CD4-positive, alpha-beta T cell treated with Interleukin-15 for 1 hour (primary cell): ENCODE results near the gene TMEM176B.
A peak's percentile ranks its signal among the peaks of the same experiment; 100 is the strongest.
"Not testable (repeated sequence)": the region's sequence is repeated elsewhere in the genome, so short reads cannot be mapped to it uniquely, and the experiment has no call there.

Experiments used
- DNase-seq: peaks from one replicate; pipeline ENCODE4 v3.0.0-alpha.2; 2020

The TMEM176B gene

DNA sequence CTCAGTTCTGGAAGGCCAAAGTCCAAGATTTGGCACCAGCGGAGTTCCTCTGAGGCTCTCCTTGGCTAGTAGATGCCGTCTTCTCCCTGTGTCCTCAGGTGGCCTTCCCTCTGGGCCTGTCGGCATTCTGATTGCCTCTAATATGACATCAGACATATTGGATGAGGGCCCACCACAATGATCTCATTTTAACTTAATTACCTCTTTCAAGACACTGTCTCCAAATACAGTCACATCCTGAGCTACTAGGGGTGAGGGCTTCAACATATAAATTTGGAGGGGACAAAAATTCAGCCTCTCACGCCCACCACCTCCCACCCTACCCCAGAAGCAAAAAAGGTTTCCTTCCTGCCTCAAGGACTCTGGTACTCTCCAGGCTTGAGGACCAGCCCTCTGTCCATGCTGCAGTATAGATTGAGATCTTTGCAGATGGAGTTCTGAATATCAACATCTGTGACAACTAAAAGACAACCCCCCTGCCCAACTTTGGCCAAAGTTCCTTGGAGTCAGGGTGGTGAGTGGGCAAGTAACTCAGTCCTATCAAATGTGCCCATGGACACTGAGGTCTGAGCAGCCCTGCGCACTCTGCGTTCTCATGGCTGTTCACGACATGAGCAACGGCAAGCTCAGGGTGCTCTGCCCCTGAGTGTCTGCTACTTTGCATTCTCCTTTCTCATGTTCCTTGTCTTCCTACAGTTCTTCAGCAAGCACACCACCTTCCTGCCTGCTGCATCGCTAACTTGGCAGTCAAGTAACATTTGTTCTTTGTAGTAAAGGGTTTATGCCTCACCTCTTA, 11.5 kb downstream of the TMEM176B start:
- DNase-seq, result no peak

DNA sequence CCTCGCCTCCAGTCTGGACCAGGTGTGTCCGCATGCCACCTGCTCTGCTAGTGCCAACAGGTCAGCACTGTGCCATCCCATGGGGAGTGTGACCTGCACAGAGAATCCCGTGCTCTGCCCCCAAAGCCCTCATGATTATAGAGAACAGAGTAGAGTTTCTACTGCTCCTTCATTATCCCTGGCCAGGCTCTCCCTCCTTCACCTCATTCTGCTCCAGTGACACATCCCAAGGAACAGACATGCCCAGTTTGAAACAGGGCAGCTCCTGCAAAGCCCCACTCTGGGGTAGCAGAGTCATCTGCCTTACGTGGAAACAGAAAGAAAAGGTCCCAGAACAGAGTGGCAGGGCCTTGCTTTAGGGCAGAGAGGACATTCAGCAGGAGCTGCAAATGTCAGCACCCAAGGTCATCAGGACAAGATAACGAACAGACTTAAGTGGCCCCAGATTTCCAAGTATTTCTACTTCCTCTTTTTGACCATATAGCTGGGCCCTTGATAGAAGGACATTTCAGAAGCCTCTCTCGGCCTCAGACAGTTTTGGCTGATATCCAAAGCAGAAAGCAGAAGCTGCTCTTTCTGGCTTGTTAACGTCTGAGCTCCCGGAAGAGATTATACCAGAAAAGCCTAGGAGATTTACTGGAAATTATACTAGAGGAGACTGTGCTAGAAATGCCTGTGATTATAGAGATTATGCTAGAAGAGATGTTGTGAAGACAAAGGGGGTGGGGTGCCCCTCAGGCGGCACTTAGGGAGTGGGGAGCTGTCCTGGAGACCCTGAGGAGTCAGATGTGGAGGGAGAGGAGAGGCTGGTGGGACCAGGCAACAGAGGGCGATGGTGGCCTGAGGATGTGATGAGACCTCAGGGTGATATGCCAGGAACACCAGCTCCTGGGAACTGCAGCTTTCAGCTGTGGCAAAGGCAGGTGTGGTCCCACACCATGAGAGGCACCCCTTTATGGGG, 12.6 kb downstream of the TMEM176B start:
- DNase-seq, result peak; percentile 52

DNA sequence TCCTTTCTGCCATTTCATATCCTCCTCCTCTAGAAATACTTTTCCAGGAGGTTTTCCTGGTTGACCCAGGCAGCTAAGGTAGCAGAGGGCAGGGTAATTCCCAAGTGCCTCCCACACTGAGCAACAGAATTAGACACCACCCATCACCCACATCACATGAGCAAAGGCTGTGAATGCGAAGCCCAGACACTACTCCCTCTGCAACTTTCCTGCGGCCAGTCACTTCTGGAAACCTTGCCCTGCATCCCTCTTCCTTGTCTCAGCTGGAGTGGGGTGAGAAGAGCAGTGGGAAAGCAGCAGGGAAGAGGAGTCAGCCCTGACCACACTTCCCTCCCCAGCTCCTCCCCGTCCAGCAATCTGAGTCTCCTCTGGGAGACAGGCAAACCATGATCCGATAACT, 15.2 kb downstream of the TMEM176B start:
- DNase-seq, result no peak

DNA sequence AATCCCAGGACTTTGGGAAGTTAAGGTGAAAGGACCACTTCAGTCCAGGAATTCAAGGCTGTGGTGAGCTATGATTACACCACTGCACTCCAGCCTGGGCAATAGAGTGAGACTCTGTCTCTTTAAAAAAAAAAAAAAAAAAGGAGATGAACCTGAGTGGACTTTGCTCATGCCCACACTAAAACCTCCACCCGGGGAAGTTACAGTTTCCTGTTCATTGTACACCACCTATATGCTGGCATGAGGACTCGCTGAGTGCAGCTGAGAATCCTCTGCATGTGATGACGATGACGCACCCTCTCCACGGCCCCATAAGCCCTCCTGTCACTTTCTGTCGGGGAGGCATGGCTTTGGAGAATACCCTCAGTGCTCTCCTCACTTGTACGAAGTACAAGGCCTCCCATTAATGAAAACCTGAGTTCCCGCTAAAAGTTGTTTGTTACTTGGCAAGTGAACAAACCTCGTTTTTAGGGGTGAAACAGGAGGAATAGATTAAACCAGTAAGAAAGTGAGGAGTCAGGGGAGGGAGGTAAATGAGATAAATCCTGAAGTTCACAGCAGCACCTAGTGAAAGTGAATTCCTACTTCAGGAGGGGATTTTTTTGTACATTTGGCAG, 15.9 kb downstream of the TMEM176B start:
- DNase-seq, result peak; percentile 52

DNA sequence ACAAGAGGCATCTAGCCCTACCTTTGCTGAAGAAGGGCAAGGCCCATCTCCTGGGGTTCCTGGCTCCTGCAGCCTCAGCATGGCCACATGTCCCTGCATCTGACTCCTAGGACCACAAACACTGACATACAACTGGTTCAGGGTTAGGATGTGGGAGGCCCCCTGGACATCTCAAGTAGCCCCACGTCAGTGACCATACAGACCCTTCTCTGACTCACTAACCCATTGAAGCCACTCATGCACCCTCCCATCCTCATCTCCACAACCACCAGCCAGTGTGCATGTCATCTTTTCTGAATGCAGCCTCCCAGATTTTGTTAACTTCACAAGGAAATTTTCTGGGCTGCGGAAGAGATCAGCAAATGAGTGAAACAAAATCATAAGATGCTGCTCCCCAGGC, 18.2 kb downstream of the TMEM176B start:
- DNase-seq, result no peak

DNA sequence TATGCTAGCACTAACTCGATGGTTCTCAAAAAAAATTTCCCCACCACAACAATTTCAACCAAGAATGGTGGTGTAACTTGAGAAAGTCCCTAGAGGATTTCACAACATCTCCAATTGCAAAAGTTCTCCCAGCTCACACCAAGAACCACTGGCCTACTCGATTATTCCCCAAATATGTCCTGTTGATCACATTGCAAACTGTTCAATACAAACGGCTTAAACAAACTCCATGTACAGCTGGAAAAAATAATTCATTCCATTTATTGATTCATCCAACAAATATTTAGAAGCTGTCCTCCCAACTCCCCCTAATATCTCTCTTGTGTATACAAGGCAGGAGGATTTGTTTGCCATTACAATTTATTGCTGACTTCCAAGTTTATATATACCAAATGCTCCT, 19.1 kb downstream of the TMEM176B start:
- DNase-seq, result no peak

DNA sequence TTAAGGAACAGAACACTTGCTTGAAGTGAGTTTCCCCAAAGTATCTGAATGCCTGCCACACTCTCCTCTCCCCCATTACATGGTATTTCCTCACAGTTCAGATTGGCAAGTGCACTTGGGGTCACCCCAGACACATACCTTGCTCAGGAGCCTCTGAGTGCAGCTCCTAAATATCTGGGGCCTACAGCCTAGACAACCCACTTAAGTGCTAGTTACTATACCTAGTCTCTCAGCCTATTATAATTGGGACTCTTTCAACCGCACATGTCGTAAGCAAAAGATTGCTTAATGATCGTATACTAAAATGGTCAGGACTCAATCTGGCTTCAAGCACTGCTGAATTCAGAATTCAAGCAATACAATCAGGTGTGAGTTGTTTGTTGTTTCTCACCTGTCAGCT, 19.9 kb downstream of the TMEM176B start:
- DNase-seq, result no peak

DNA sequence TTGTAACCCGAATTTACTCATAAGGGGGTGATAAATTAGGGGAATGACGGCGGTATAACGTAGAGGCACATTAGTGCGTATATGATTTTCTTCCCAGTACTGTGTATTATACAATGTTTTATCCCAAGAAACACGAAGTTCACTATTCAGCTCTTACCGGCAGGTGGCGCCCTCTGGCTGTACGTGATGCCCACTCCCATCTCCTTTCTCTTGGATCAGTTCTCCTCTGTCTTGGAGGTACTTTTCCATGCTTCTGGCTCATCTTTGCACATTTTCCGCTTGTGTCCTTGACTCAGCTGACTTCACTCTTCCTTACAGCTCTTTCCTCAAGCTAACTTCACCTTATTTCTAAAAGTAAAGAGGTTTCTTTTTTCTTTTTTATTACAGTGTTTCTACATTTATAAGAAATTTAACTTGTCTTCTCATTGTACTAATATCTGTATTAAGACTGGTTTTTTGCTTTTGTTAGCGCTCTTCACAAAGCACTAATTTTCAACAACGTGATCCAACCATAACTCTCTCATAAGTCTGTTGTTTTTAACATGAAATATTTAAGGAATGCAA, 21.3 kb downstream of the TMEM176B start:
- DNase-seq, result peak; percentile 58

DNA sequence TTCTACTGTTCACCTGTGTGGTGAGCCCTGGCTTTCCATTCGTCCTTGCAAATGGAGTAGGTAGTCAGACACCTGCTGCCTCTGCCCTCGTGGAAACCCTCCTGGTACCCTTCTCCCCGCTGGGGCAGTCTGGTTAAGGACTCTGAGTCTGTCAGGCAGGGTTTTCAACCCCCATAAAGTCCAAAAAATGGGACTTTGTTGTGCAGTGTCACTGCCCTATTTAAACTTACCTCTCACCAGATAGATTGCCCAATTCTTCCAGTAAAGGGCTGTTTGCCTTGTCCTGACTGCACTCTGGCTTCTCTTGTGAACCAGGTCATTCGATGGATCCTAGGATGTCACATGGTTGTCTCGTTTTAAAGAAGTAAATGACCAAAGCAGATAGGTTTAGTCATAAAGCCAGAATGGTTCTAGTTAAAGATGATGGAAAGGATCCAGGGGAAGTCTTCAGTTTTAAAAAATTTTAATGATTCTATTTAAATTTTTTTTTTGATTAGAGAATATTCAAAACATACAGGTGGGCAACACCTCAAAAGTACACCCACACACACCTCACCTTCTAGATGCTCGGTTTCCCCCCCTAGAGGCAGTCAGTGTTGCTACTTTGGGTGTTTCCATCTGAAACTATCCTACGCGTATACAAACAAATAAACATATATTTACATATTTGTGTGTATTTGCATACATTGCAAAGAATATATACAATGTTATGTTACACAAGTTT, 22.0 kb downstream of the TMEM176B start:
- no peak for DNase-seq

DNA sequence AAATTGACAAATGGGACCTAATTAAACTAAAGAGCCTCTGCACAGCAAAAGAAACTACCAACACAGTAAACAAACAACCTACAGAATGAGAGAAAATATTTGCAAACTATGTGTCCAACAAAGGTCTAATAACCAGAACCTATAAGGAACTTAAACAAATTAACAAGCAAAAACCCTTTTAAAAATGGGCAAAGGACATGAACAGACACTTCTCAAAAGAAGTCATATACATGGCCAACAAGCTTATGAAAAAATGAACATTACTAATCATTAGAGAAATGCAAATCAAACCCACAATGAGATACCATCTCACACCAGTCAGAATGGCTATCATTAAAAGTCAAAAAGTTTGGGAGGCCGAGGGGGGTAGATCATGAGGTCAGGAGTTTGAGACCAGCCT, 26.0 kb downstream of the TMEM176B start:
- not testable (repeated sequence) for DNase-seq

DNA sequence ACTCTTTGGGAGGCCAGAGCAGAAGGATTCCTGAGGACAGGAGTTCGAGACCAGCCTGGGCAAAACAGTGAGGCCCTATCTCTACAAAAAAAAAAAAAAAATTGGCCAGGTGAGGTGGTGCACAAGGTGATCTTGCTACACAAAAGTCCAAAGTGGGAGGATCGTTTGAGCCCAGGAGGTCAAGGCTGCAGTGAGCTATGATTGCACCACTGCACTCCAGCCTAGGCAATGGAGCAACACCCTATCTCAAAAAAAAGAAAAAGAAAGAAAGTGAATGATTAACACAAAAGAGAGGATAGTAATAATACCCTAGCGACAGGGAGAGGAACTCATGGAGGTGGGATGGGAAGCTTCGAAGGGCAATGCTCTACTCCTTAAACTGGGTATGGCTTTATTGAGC, 30.4 kb downstream of the TMEM176B start:
- no peak for DNase-seq

DNA sequence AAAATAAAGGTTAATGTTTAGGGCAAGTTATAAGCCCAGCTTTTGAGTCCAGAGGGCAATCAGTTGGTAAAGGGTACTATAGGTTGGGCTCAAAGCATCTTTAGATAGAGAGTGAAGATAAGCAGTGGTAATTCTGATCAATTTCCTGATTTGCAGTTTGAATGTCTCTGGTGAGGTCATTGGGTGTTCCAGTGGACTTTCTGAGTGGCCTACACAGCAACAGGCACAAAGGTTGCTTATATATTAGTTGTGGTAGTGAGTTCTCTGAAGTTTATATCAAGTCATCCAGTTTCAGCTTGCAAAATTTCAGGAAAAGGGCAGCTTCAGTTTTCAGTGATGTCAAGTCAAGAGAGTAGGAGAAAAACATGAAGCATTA, 33.8 kb downstream of the TMEM176B start:
- DNase-seq, result no peak

DNA sequence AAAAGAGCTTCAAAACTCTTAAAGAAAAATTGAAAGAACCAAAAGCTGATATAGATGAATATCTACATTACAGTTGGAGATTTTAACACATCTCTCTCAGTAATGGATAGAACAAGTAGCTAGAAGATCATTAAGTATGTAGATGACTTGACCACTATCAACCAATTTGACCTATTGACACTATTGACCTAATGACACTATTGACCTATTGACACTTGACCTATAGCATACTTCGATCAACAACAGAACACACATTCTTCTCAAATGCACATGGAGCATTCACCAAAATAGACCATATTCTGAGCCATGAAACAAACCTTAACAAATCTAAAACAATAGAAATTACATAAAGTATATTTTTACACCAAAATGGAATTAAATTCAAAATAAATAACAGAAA, 40.7 kb downstream of the TMEM176B start:
- no peak for DNase-seq

DNA sequence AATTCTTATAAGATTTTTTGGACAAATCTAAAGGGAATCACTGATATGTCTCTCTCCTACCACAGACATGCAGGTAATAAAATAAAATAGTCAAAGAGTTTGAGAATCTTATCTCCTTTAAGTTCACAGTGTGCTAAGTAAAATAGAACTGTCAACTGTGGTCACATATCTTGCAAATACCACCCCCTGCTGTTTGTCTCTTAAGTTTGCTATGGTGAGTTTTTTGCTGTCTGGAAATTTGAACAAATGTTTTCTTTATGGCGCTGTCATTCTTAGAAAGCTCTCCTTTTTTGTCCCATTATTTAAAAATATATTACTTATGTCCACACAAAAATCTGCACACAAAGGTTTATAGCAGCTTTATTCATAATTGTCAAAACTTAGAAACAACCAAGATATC, 43.3 kb downstream of the TMEM176B start:
- no peak for DNase-seq

DNA sequence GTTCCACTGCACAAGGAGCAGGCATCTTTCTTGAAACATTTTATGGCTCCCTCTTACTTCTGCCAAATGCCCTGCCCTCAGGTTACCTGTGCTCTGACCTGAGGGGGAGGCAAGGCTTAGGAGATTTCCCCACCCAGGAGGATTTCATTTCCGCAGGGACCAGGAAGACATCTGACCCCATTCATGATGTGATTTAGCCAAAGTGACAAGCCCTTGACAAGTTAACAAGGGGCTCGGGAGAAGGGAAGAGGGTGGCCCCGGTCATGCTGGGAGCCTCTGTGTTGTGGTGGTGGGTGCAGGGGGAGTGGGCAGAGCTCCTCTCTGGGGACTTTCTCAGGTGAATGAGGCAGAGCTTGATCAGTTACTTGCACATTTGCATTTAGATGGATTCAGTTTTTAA, 44.0 kb downstream of the TMEM176B start:
- DNase-seq, result no peak

DNA sequence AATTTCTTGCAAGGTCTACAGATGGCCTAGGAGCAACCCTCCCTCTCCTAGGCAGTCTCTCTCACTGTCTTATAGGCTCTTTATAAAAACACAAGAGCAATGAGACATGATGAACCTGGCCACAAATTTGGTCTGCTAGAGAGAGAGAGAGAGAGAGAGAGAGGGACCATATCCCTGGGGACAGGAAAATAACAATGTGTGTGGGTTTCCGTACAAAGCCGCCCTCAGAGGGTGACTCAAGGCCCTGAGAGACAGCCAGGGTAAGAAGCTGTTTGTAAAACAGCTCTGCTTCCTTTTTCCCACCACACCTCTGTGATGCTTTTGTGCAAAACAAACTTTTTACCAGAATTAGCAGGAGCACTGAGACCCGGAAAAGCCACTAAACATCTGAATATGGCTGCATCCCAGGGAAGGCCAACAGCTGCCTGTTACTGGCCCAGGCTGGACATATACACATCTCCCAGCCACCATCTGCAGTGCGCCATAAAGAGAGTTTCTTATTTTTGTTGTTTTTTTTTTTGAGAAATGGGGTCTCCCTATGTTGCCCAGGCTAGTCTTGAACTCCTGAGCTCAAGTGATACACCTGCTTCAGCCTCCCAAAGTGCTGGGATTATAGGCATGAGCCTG, 44.6 kb downstream of the TMEM176B start:
- DNase-seq, result peak; percentile 87

DNA sequence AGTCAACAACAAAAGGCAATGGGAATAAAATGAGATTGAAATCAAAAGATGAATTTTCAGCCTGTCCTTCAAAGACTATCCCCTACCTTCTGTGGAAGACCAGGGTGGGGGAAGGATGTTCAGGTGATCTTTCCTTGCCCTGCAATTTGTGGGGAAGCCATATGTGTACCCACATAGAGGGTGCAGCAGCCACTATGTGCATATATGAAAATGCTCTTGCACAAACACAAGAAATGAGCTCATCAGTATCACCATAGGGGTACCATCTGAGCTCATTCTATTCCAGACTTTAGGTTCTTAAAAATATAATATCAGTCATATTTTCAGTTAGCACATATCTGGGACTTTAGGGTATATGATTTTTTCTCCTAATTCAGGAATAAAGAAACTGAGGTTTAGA, 45.2 kb downstream of the TMEM176B start:
- DNase-seq, result no peak

DNA sequence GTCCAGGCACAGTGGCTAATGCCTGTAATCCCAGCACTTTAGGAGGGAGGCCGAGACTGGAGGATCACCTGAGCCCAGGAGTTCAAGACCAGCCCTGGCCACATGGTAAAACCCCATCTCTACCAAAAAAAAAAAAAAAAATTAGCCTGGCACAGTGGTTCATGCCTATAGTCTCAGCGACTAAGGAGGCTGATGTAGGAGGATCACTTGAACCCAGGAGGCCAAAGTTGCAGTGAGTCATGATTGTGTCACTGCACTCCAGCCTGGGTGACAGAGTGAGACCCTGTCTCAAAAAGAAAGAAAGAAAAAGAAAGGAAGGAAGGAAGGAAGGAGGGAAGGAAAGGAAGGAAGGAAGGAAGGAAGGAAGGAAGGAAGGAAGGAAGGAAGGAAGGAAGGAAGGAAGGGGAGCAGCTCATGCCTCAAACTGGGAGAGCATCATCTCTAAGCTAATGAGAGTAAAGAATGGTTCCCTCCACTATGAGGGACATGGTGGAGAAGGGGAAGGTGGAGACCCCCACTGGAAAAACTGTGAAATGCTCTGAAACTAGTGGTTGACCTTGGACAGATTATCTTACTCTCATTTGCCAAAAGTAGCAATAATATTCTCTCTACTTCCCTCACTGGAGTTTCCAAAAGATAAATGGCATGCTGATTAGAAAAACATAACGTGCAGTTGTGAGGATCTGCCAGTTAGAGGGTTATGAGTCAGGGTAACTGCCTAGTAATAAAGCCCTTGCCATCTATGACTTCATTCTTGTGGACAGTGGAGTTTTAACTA, 46.1 kb downstream of the TMEM176B start:
- no peak for DNase-seq

DNA sequence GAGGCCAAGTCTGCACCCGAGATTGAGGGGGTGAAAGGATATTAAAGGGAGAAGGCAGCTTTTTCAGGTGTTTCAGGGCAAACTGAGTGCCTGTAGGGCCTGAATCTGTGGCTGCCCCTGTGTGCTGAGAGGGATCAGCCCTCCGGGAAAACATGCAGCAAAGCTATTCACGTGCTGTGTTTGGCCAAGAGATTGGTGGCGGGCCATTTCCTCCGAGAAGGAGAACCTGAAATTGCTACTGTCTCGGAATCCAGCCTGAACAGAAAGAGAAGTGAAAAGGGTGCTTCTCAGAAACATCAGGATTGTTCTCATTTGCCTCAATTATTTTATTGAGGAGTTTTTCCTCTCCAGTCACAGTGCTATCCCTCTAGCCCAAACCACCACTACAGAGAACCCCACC, 46.9 kb downstream of the TMEM176B start:
- DNase-seq, result no peak

DNA sequence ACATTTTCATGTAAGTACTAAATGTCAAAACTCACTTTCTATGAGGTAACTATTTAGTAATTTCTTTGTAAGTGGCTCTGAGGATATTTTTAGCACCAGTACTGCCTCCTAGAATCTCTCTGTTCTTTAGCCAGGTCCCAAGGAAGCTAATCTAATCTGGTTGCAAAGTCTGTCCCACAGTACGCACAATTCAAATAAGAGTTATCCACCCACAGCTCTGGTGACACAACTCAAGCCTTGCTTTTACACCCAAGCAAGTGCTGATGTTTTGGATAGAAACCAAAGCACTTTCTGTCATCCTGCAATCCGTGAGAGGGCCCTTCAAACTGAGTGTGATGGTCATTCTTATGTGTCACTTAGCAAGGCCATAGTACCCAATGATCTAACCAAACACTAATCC, 48.5 kb downstream of the TMEM176B start:
- DNase-seq, result no peak

DNA sequence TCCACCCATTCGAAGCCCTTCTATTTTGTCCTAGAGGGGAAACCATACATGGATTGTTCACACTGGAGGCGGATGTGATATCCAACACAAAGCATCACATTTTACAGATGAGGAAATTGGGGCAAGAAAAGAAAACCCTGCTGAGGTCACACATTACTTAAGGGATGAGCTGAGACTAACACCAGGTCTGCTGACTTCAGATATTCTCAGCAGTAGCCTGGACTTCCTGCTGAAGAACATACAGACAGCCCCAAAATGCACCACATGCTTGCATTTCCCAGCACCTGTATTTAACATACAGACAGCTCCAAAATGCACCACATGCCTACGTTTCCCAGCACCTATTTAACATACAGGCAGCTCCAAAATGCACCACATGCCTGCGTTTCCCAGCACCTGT, 51.8 kb downstream of the TMEM176B start:
- DNase-seq, result no peak
